ENCODE measurements around the gene SAG.
A peak's percentile ranks its signal among the peaks of the same experiment; 100 is the strongest.

SAG gene

GRCh38 chr2:233317196-233317943 is 9.8 kb downstream of the SAG start:
- Histone ChIP-seq H3K4me3 (ENCODE audit: low read depth in 1 of 2, low read length in 2 of 2) (no peak overlapping the region), H3K36me3 (ENCODE audit: control insufficient read depth in 1 of 2, insufficient read depth in 2 of 2, low read length in 2 of 2) (no peaks in the 10 kb centered on the region), H3K27me3 (ENCODE audit: low read depth, low read length) (no peaks in the 10 kb centered on the region), H3K9me3 (ENCODE audit: control insufficient read depth in 1 of 2, low read length in 2 of 2) (no peaks in the 10 kb centered on the region), H3K27ac (ENCODE audit: low read length) (no peak overlapping the region), H3K4me1 (ENCODE audit: control insufficient read depth in 1 of 2, insufficient read depth in 2 of 2, low read length in 2 of 2) (no peaks in the 10 kb centered on the region)

DNA sequence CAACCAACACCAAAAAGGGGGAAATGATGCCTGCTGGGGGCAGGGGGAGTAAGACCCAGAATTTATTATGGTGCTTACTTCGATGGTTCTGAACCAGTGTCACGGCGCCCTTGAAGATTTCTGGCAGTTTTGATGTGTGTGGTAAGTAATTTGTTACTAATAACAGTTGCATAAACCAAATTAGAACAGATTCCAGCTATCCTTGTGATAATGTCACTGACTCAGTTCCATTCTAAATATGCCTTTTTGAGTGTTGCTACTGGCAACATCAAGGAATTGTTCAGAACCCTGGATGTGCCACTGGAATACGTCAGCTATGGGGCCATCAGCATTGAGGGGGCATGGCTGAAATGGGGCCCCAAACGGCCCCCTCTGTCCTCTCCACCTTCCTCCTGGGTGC is 11.6 kb downstream of the SAG start:
- no peaks in the 10 kb centered on the region for H3K27me3 ChIP-seq (ENCODE audit: low read depth, low read length)
- H3K4me1 ChIP-seq (ENCODE audit: control insufficient read depth in 1 of 2, insufficient read depth in 2 of 2, low read length in 2 of 2) = no peaks in the 10 kb centered on the region
- no peak overlapping the region for H3K4me3 ChIP-seq (ENCODE audit: low read depth in 1 of 2, low read length in 2 of 2)
- H3K36me3 ChIP-seq (ENCODE audit: control insufficient read depth in 1 of 2, insufficient read depth in 2 of 2, low read length in 2 of 2) = no peaks in the 10 kb centered on the region
- no peak overlapping the region for H3K27ac ChIP-seq (ENCODE audit: low read length)
- H3K9me3 ChIP-seq (ENCODE audit: control insufficient read depth in 1 of 2, low read length in 2 of 2) = no peaks in the 10 kb centered on the region

DNA sequence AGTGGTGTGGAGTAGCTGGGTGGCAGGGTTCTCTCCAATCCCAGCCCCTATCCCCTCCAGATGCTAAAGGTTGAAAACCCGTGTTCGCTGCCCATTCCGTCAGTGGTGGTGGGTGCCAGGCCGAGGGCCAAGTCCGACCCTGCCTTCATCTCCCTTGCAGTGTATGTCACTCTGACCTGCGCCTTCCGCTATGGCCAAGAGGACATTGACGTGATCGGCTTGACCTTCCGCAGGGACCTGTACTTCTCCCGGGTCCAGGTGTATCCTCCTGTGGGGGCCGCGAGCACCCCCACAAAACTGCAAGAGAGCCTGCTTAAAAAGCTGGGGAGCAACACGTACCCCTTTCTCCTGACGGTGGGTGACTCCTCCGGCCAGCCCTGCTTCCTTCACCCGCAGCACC is 12.9 kb downstream of the SAG start:
- no peaks in the 10 kb centered on the region for H3K9me3 ChIP-seq (ENCODE audit: control insufficient read depth in 1 of 2, low read length in 2 of 2)
- no peak overlapping the region for H3K27ac ChIP-seq (ENCODE audit: low read length)
- H3K36me3 ChIP-seq (ENCODE audit: control insufficient read depth in 1 of 2, insufficient read depth in 2 of 2, low read length in 2 of 2) = no peaks in the 10 kb centered on the region
- H3K4me1 ChIP-seq (ENCODE audit: control insufficient read depth in 1 of 2, insufficient read depth in 2 of 2, low read length in 2 of 2) = no peaks in the 10 kb centered on the region
- no peaks in the 10 kb centered on the region for H3K27me3 ChIP-seq (ENCODE audit: low read depth, low read length)
- no peak overlapping the region for H3K4me3 ChIP-seq (ENCODE audit: low read depth in 1 of 2, low read length in 2 of 2)

GRCh38 chr2:233321166-233321565 is 13.6 kb downstream of the SAG start:
- Histone ChIP-seq H3K9me3 (ENCODE audit: control insufficient read depth in 1 of 2, low read length in 2 of 2) (no peaks in the 10 kb centered on the region), H3K27me3 (ENCODE audit: low read depth, low read length) (no peaks in the 10 kb centered on the region), H3K4me1 (ENCODE audit: control insufficient read depth in 1 of 2, insufficient read depth in 2 of 2, low read length in 2 of 2) (no peaks in the 10 kb centered on the region), H3K36me3 (ENCODE audit: control insufficient read depth in 1 of 2, insufficient read depth in 2 of 2, low read length in 2 of 2) (no peaks in the 10 kb centered on the region), H3K27ac (ENCODE audit: low read length) (no peak overlapping the region), H3K4me3 (ENCODE audit: low read depth in 1 of 2, low read length in 2 of 2) (no peak overlapping the region)

GRCh38 chr2:233323851-233324250 is 16.2 kb downstream of the SAG start:
- Histone ChIP-seq H3K36me3 (ENCODE audit: control insufficient read depth in 1 of 2, insufficient read depth in 2 of 2, low read length in 2 of 2) (no peaks in the 10 kb centered on the region), H3K4me3 (ENCODE audit: low read depth in 1 of 2, low read length in 2 of 2) (no peak overlapping the region), H3K27me3 (ENCODE audit: low read depth, low read length) (no peaks in the 10 kb centered on the region), H3K9me3 (ENCODE audit: control insufficient read depth in 1 of 2, low read length in 2 of 2) (no peaks in the 10 kb centered on the region), H3K4me1 (ENCODE audit: control insufficient read depth in 1 of 2, insufficient read depth in 2 of 2, low read length in 2 of 2) (no peaks in the 10 kb centered on the region), H3K27ac (ENCODE audit: low read length) (no peak overlapping the region)

- Histone ChIP-seq H3K9me3 (ENCODE audit: control insufficient read depth in 1 of 2, low read length in 2 of 2) (no peaks in the 10 kb centered on the region), H3K27me3 (ENCODE audit: low read depth, low read length) (no peaks in the 10 kb centered on the region), H3K36me3 (ENCODE audit: control insufficient read depth in 1 of 2, insufficient read depth in 2 of 2, low read length in 2 of 2) (no peaks in the 10 kb centered on the region), H3K4me3 (ENCODE audit: low read depth in 1 of 2, low read length in 2 of 2) (no peak overlapping the region), H3K4me1 (ENCODE audit: control insufficient read depth in 1 of 2, insufficient read depth in 2 of 2, low read length in 2 of 2) (no peaks in the 10 kb centered on the region), H3K27ac (ENCODE audit: low read length) (no peak overlapping the region)
Observed at GRCh38 chr2:233325256-233325655, 17.6 kb downstream of the SAG start.

DNA sequence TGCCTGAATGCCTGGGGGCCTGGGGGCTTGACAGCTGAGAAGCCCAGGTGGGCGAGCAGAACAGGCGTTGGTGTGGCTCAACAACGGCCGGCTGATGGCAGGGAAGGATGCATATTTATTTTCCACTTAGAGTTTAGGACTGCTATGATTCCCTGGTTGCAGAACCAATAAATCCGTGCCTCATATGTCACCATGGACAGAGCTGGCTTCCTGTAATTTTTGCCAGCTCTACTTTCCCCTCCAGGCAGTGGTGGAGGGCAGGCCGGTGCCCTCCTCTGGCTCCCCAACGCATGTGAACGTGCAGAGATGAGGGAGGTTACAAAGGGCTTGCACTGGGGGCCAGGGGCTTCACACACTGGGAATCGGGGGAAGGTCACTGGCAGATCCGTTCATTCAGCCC is 18.2 kb downstream of the SAG start:
- H3K9me3 ChIP-seq (ENCODE audit: control insufficient read depth in 1 of 2, low read length in 2 of 2) = no peaks in the 10 kb centered on the region
- no peaks in the 10 kb centered on the region for H3K27me3 ChIP-seq (ENCODE audit: low read depth, low read length)
- H3K4me3 ChIP-seq (ENCODE audit: low read depth in 1 of 2, low read length in 2 of 2) = no peak overlapping the region
- no peak overlapping the region for H3K27ac ChIP-seq (ENCODE audit: low read length)
- no peaks in the 10 kb centered on the region for H3K4me1 ChIP-seq (ENCODE audit: control insufficient read depth in 1 of 2, insufficient read depth in 2 of 2, low read length in 2 of 2)
- no peaks in the 10 kb centered on the region for H3K36me3 ChIP-seq (ENCODE audit: control insufficient read depth in 1 of 2, insufficient read depth in 2 of 2, low read length in 2 of 2)

GRCh38 chr2:233326500-233326899 is 18.9 kb downstream of the SAG start:
- Histone ChIP-seq H3K9me3 (ENCODE audit: control insufficient read depth in 1 of 2, low read length in 2 of 2) (no peaks in the 10 kb centered on the region), H3K36me3 (ENCODE audit: control insufficient read depth in 1 of 2, insufficient read depth in 2 of 2, low read length in 2 of 2) (no peaks in the 10 kb centered on the region), H3K27ac (ENCODE audit: low read length) (no peak overlapping the region), H3K4me1 (ENCODE audit: control insufficient read depth in 1 of 2, insufficient read depth in 2 of 2, low read length in 2 of 2) (no peaks in the 10 kb centered on the region), H3K27me3 (ENCODE audit: low read depth, low read length) (no peaks in the 10 kb centered on the region), H3K4me3 (ENCODE audit: low read depth in 1 of 2, low read length in 2 of 2) (no peak overlapping the region)

DNA sequence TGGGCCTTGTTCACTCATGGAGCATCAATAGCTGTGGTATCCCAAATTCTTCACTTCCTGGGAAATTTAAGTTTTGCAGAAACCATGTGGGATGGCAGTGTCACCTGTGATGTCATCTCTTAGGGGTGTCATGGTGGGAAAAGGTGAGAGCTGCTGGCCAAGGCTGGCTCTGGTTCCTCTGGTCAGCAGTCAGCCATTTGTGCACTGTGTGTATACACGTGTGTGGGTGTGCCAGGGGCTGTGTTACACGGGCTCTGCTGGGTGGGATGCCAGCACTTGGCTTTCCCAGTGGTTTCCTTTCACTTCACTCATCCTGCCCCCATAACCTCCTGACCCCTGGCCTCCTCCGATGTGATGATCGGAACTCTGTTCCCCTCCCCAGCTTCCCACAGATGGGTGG is 21.3 kb downstream of the SAG start:
- no peaks in the 10 kb centered on the region for H3K27me3 ChIP-seq (ENCODE audit: low read depth, low read length)
- H3K9me3 ChIP-seq (ENCODE audit: control insufficient read depth in 1 of 2, low read length in 2 of 2) = no peaks in the 10 kb centered on the region
- H3K27ac ChIP-seq (ENCODE audit: low read length) = no peak overlapping the region
- H3K36me3 ChIP-seq (ENCODE audit: control insufficient read depth in 1 of 2, insufficient read depth in 2 of 2, low read length in 2 of 2) = no peaks in the 10 kb centered on the region
- H3K4me3 ChIP-seq (ENCODE audit: low read depth in 1 of 2, low read length in 2 of 2) = no peak overlapping the region
- H3K4me1 ChIP-seq (ENCODE audit: control insufficient read depth in 1 of 2, insufficient read depth in 2 of 2, low read length in 2 of 2) = no peaks in the 10 kb centered on the region

- Histone ChIP-seq H3K4me1 (ENCODE audit: control insufficient read depth in 1 of 2, insufficient read depth in 2 of 2, low read length in 2 of 2) (no peaks in the 10 kb centered on the region), H3K4me3 (ENCODE audit: low read depth in 1 of 2, low read length in 2 of 2) (no peak overlapping the region), H3K27me3 (ENCODE audit: low read depth, low read length) (no peaks in the 10 kb centered on the region), H3K36me3 (ENCODE audit: control insufficient read depth in 1 of 2, insufficient read depth in 2 of 2, low read length in 2 of 2) (no peaks in the 10 kb centered on the region), H3K27ac (ENCODE audit: low read length) (no peak overlapping the region), H3K9me3 (ENCODE audit: control insufficient read depth in 1 of 2, low read length in 2 of 2) (no peaks in the 10 kb centered on the region)
Observed at GRCh38 chr2:233329489-233330135, 22.0 kb downstream of the SAG start.

DNA sequence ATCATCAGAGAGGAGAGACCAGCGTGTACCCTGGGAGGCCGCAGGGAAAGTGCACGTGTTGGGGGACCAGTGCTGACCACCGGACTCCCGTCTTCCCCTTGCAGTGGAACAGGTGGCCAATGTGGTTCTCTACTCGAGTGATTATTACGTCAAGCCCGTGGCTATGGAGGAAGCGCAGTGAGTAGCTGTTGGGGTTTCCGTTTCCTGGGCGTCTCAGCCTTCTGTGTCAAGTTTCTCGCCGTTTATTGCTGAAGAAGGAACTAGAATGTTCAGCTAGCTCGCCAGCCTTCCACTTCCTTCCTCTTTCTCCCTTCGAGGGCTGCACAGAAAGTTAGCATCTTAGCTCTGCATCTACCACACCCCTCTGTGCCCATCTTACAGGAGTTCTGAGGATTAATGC is 23.9 kb downstream of the SAG start:
- H3K27ac ChIP-seq (ENCODE audit: low read length) = peak overlapping the region; percentile 33
- no peak overlapping the region for H3K4me3 ChIP-seq (ENCODE audit: low read depth in 1 of 2, low read length in 2 of 2)
- no peaks in the 10 kb centered on the region for H3K27me3 ChIP-seq (ENCODE audit: low read depth, low read length)
- H3K9me3 ChIP-seq (ENCODE audit: control insufficient read depth in 1 of 2, low read length in 2 of 2) = no peaks in the 10 kb centered on the region
- no peaks in the 10 kb centered on the region for H3K4me1 ChIP-seq (ENCODE audit: control insufficient read depth in 1 of 2, insufficient read depth in 2 of 2, low read length in 2 of 2)
- H3K36me3 ChIP-seq (ENCODE audit: control insufficient read depth in 1 of 2, insufficient read depth in 2 of 2, low read length in 2 of 2) = no peaks in the 10 kb centered on the region

GRCh38 chr2:233332125-233332524 is 24.5 kb downstream of the SAG start:
- no peaks in the 10 kb centered on the region for H3K27me3 ChIP-seq (ENCODE audit: low read depth, low read length)
- H3K4me3 ChIP-seq (ENCODE audit: low read depth in 1 of 2, low read length in 2 of 2) = no peak overlapping the region
- no peaks in the 10 kb centered on the region for H3K4me1 ChIP-seq (ENCODE audit: control insufficient read depth in 1 of 2, insufficient read depth in 2 of 2, low read length in 2 of 2)
- H3K36me3 ChIP-seq (ENCODE audit: control insufficient read depth in 1 of 2, insufficient read depth in 2 of 2, low read length in 2 of 2) = no peaks in the 10 kb centered on the region
- H3K27ac ChIP-seq (ENCODE audit: low read length) = peak overlapping the region; percentile 33
- H3K9me3 ChIP-seq (ENCODE audit: control insufficient read depth in 1 of 2, low read length in 2 of 2) = no peaks in the 10 kb centered on the region

Data from muscle layer of duodenum (tissue), 2 donors.